HG03439 (cell line): ENCODE data around the gene ZNF827.

Experiments used
- ATAC-seq: cut with Tn5 transposase; IDR thresholded peaks from one replicate; pipeline ENCODE4 v1.9.1; 2021; ENCODE audit warnings: mild to moderate bottlenecking, moderate library complexity; ENCODE audit not compliant: unreplicated experiment

The ZNF827 gene

GRCh38 chr4:145732001-145732815 is 206.4 kb downstream of the ZNF827 start:
- ATAC-seq: no peak

GRCh38 chr4:145731028-145731427 is 207.6 kb downstream of the ZNF827 start:
- no peak for ATAC-seq

- ATAC-seq: no peak
Measured at GRCh38 chr4:145730026-145730425, 208.6 kb downstream of the ZNF827 start.

- ATAC-seq: no peak
Measured at GRCh38 chr4:145723336-145723735, 215.3 kb downstream of the ZNF827 start.

- no peak for ATAC-seq
Measured at GRCh38 chr4:145722561-145722960, 216.1 kb downstream of the ZNF827 start.

- ATAC-seq: peak; percentile 18
Measured at GRCh38 chr4:145720656-145721055, 218.0 kb downstream of the ZNF827 start.

GRCh38 chr4:145719752-145720624 is 218.6 kb downstream of the ZNF827 start:
- peak; percentile 71 for ATAC-seq

GRCh38 chr4:145716661-145717200 is 221.9 kb downstream of the ZNF827 start:
- no peak for ATAC-seq

- no peak for ATAC-seq
Measured at GRCh38 chr4:145716200-145716599, 222.4 kb downstream of the ZNF827 start.

- no peak for ATAC-seq
Measured at GRCh38 chr4:145709843-145710242, 228.8 kb downstream of the ZNF827 start.

- ATAC-seq: no peak
Measured at GRCh38 chr4:145709336-145709735, 229.3 kb downstream of the ZNF827 start.
